NCI-H146 (cell line): ENCODE results near the gene TSG101.

Source experiments
- DNase-seq: peaks from one replicate; lab custom pipeline; 2025; lab: John Stamatoyannopoulos, UW

The TSG101 gene

GRCh38 chr11:18493310-18493709 is 33.4 kb downstream of the TSG101 start:
- no peak for DNase-seq

- DNase-seq: no peak
These were observed 33.9 kb downstream of the TSG101 start for GRCh38 chr11:18492888-18493287.

- DNase-seq: no peak
These were observed 34.8 kb downstream of the TSG101 start for GRCh38 chr11:18491924-18492323.

- DNase-seq: no peak
These were observed 35.8 kb downstream of the TSG101 start for GRCh38 chr11:18490736-18491485.

GRCh38 chr11:18490319-18490718 is 36.4 kb downstream of the TSG101 start:
- DNase-seq: no peak

DNA sequence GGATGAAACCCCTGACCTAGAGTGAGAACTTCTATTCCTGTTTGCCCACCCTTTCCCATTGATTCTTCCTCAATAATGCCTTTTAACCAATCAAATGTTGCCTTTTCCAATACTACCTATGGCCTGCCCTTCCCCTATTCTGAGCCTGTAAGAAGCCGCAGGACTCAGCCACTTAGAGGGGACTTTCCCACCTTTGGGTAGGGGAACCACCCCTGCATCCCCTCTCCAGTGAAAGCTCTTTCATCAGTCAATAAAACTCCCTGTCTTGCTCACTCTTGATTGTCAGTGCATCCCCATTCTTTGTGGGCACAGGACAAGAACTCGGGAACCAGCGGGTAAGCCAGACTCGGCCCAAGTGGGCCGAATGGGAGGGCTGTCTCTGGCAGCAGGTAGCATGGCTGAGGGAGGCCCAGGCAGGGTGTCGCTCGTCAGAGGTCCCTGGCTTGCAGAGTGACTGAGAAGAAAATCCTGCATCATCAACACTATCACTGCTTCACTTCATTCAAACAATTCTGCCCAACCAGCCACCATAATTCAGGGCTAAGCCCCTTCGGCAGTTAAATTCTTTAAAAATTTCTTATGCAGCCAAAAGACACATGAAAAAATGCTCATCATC is 40.7 kb downstream of the TSG101 start:
- no peak for DNase-seq

GRCh38 chr11:18479063-18479462 is 47.7 kb downstream of the TSG101 start:
- DNase-seq: no peak

- no peak for DNase-seq
These were observed 54.2 kb downstream of the TSG101 start for GRCh38 chr11:18472587-18472986.

GRCh38 chr11:18471995-18472394 is 54.7 kb downstream of the TSG101 start:
- DNase-seq: no peak

- no peak for DNase-seq
These were observed 57.8 kb downstream of the TSG101 start for GRCh38 chr11:18468961-18469360.

- no peak for DNase-seq
These were observed 58.7 kb downstream of the TSG101 start for GRCh38 chr11:18468059-18468458.

DNA sequence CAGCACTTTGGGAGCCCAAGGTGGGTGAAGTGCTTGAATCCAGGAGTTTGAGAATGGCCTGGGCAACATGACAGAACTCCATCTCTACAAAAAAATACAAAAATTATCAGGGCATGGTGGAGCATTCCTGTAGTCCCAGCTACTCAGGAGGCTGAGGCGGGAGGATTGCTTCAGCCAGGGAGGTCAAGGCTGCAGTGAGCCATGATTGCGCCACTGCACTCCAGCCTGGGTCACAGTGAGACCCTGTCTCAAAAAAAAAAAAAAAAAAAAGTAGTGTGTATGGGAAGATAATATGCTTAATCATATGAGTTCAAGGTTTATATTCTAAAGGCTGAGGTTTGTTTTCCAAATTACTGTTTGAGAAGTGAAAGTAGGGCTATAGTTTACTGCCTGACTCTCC is 60.3 kb downstream of the TSG101 start:
- DNase-seq: no peak

GRCh38 chr11:18463439-18463838 is 63.3 kb downstream of the TSG101 start:
- DNase-seq: no peak

DNA sequence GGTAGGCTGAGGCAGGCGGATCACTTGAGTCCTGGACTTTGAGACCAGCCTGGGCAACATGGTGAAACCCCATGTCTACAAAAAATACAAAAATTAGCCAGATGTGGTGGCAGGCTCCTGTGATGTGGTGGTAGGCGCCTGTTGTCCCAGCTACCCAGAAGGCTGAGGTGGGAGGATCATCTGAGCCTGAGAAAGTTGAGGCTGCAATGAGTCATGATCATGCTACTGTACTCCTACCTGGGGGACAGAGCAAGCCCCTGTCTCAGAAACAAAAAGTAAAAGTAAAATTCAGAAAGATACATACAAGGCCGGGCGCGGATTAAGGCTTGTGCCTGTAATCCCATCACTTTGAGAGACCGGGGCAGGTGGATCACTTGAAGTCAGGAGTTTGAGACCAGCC is 64.8 kb downstream of the TSG101 start:
- no peak for DNase-seq

GRCh38 chr11:18459634-18460033 is 67.1 kb downstream of the TSG101 start:
- DNase-seq: no peak

DNA sequence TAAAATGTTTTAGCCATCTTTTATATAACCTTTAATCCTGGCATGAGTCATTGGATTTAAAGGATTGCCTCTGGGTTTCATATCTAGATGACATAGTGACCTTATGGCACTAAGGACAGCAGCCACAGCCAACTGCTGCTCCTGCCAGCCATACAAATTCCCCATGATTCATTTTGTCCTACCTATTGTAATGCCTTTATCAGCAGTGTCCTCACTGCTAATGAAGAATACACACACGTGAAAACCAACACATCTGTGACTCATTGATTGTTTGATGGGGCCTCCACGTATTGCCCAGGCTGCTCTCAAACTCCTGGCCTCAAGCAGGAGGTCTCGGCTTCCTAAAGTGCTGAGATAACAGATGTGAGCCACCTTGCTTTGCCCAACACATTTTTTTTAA is 69.3 kb downstream of the TSG101 start:
- DNase-seq: peak; percentile 75

- no peak for DNase-seq
These were observed 70.9 kb downstream of the TSG101 start, which contains the start of gene LDHAL6A for GRCh38 chr11:18455686-18456372. Gene LDHAL6A, plus strand, starts transcription at chr11:18455856. Its CDS starts 825 bp downstream, at chr11:18456681.

DNA sequence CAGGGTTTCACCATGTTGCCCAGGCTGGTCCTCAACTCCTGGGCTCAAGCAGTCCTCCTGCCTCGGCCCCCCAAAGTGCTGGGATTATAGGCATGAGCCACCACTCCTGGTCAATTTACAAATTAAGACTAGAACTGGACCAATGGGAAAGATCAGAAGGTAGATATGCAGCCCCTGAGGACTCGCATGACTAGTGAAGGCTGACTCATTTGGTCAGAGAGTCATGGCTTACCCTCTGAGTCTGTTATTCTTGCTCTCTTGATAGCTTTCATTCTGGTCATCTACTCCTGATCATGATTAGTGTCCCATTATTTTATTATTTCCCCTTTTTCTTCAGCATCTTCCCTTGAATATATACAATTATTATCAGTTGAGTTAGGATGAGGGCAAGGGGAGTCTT is 73.8 kb downstream of the TSG101 start:
- DNase-seq: no peak

DNA sequence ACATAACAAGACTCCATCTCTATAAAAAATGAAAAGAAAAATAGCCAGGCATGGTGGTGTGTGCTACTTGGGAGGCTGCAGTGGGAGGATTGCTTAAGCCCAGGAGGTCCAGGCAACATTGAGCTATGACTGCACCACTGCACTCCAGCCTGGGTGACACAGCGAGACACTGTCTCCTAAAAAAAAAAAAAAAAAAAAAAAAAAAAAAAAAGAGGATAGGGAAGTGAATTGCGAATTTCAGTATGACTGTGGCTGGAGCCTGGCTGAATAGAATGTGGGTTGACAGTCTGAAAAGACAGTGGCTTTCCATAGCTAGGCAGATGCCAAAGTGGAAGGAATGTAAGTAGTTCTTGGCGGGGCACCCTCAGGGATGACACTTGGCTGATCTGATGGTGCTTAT is 77.5 kb downstream of the TSG101 start:
- no peak for DNase-seq

- no peak for DNase-seq
These were observed 88.1 kb downstream of the TSG101 start for GRCh38 chr11:18438691-18439090.
